Karpas-422 (cell line): ENCODE data around the gene IQSEC1. TPM values are rescaled to one million over a fixed set of nuclear protein-coding genes. Genes with fewer than 3 reads are reported as not detected.

Experiments used
- DNase-seq: peaks from one replicate; pipeline ENCODE4 v3.0.0-alpha.2; 2015
- H2AFZ ChIP-seq: fragments of 200-600 bp; sonication (generic); 2 replicates; pipeline ENCODE4 v1.6.1; 2014; ENCODE audit warnings: antibody characterized with exemption, low read length, mixed read lengths
- H3K27ac ChIP-seq: fragments of 200-600 bp; sonication (generic); 2 replicates; pipeline ENCODE4 v1.5.1; 2014; ENCODE audit warnings: mild to moderate bottlenecking, low read length, moderate library complexity
- H3K27me3 ChIP-seq: fragments of 200-600 bp; sonication (generic); 2 replicates; pipeline ENCODE4 v1.6.1; 2014; ENCODE audit warnings: low read length, mixed read lengths
- H3K36me3 ChIP-seq: fragments of 200-600 bp; sonication (generic); 2 replicates; pipeline ENCODE4 v1.6.1; 2014; ENCODE audit warnings: low read length, mixed read lengths; ENCODE audit not compliant: insufficient read depth
- H3K4me1 ChIP-seq: fragments of 200-600 bp; sonication (generic); 2 replicates; pipeline ENCODE4 v1.6.1; 2014; ENCODE audit warnings: mild to moderate bottlenecking, low read length, mixed read lengths
- H3K4me2 ChIP-seq: fragments of 200-600 bp; sonication (generic); 2 replicates; pipeline ENCODE4 v1.6.1; 2014; ENCODE audit warnings: low read length, low read depth, mild to moderate bottlenecking; ENCODE audit not compliant: poor library complexity, severe bottlenecking
- H3K4me3 ChIP-seq: fragments of 200-600 bp; sonication (generic); 2 replicates; pipeline ENCODE4 v1.5.1; 2014; ENCODE audit warnings: mild to moderate bottlenecking, antibody characterized with exemption, low read length, mixed read lengths
- H3K79me2 ChIP-seq: fragments of 200-600 bp; sonication (generic); 2 replicates; pipeline ENCODE4 v1.6.1; 2014; ENCODE audit warnings: mild to moderate bottlenecking, low read length, mixed read lengths
- H3K9ac ChIP-seq: fragments of 200-600 bp; sonication (generic); 2 replicates; pipeline ENCODE4 v1.6.0; 2014; ENCODE audit warnings: low read length
- H3K9me2 ChIP-seq: fragments of 200-600 bp; sonication (generic), shearing (Covaris generic); replicated peaks from 2 replicates; pipeline ENCODE4 v1.6.0; 2014; ENCODE audit warnings: mild to moderate bottlenecking, low read length, moderate library complexity; ENCODE audit not compliant: insufficient read depth
- H3K9me3 ChIP-seq: fragments of 300-700, 200-600 bp; sonication (generic); 2 replicates; pipeline ENCODE4 v1.6.1; 2014; ENCODE audit warnings: low read length, mixed read lengths
- H4K20me1 ChIP-seq: fragments of 200-600 bp; sonication (generic); 2 replicates; pipeline ENCODE4 v1.6.1; 2014; ENCODE audit warnings: mild to moderate bottlenecking, antibody characterized with exemption, low read length, low read depth; ENCODE audit not compliant: insufficient read depth
- total RNA-seq: library from RNA; depleted of rRNA; stranded (reverse); fragments of >200 nt; shearing (Covaris generic); gene quantifications from 2 replicates; pipeline ENCODE4 v1.2.3, GENCODE V29; 2014; ENCODE audit warnings: low replicate concordance

Gene IQSEC1
- total RNA-seq, 1 experiment from 2014 or later = 4.7 TPM

GRCh38 chr3:13083898-13084297 lies 10.7 kb upstream of the IQSEC1 start:
- no peaks in the 10 kb centered on the region for H3K9me2 ChIP-seq
- peaks cover 17% of the 10 kb centered on the region for H3K4me1 ChIP-seq
- H3K27ac ChIP-seq = no peak overlapping the region
- H3K9ac ChIP-seq = no peak overlapping the region
- no peaks in the 10 kb centered on the region for H3K36me3 ChIP-seq
- no peaks in the 10 kb centered on the region for H3K9me3 ChIP-seq
- no peaks in the 10 kb centered on the region for H3K79me2 ChIP-seq
- no peak overlapping the region for H2AFZ ChIP-seq
- no peaks in the 10 kb centered on the region for H3K27me3 ChIP-seq
- no peak for DNase-seq
- H3K4me2 ChIP-seq = no peak overlapping the region
- no peak overlapping the region for H3K4me3 ChIP-seq
- H4K20me1 ChIP-seq = peaks cover 52% of the 10 kb centered on the region; the same call in 1 of the 2 replicates

- H3K9me3 ChIP-seq = no peaks in the 10 kb centered on the region
- no peak overlapping the region for H3K4me2 ChIP-seq
- no peak overlapping the region for H3K9ac ChIP-seq
- peaks cover 19% of the 10 kb centered on the region for H3K4me1 ChIP-seq
- H3K27ac ChIP-seq = no peak overlapping the region
- DNase-seq = no peak
- H2AFZ ChIP-seq = no peak overlapping the region
- H3K9me2 ChIP-seq = no peaks in the 10 kb centered on the region
- H4K20me1 ChIP-seq = peaks cover 55% of the 10 kb centered on the region; the same call in 1 of the 2 replicates
- no peaks in the 10 kb centered on the region for H3K79me2 ChIP-seq
- H3K27me3 ChIP-seq = no peaks in the 10 kb centered on the region
- H3K36me3 ChIP-seq = no peaks in the 10 kb centered on the region
- H3K4me3 ChIP-seq = no peak overlapping the region
Observed at GRCh38 chr3:13083254-13083653, 10.0 kb upstream of the IQSEC1 start.

GRCh38 chr3:13082677-13083076 lies 9.4 kb upstream of the IQSEC1 start:
- H3K27me3 ChIP-seq = no peaks in the 10 kb centered on the region
- H3K9me3 ChIP-seq = no peaks in the 10 kb centered on the region
- no peak overlapping the region for H3K4me2 ChIP-seq
- no peak overlapping the region for H2AFZ ChIP-seq
- H3K27ac ChIP-seq = no peak overlapping the region
- H3K36me3 ChIP-seq = no peaks in the 10 kb centered on the region
- peaks cover 61% of the 10 kb centered on the region; the same call in 1 of the 2 replicates for H4K20me1 ChIP-seq
- DNase-seq = no peak
- H3K9ac ChIP-seq = no peak overlapping the region
- peaks cover 19% of the 10 kb centered on the region for H3K4me1 ChIP-seq
- H3K9me2 ChIP-seq = no peaks in the 10 kb centered on the region
- no peaks in the 10 kb centered on the region for H3K79me2 ChIP-seq
- H3K4me3 ChIP-seq = no peak overlapping the region

- no peak overlapping the region for H3K27ac ChIP-seq
- H3K4me3 ChIP-seq = no peak overlapping the region
- no peaks in the 10 kb centered on the region for H3K79me2 ChIP-seq
- DNase-seq = no peak
- no peaks in the 10 kb centered on the region for H3K9me3 ChIP-seq
- no peaks in the 10 kb centered on the region for H3K27me3 ChIP-seq
- peaks cover 59% of the 10 kb centered on the region; the same call in 1 of the 2 replicates for H4K20me1 ChIP-seq
- no peak overlapping the region for H3K9ac ChIP-seq
- H3K9me2 ChIP-seq = no peaks in the 10 kb centered on the region
- H2AFZ ChIP-seq = no peak overlapping the region
- no peak overlapping the region for H3K4me2 ChIP-seq
- no peaks in the 10 kb centered on the region for H3K36me3 ChIP-seq
- peaks cover 17% of the 10 kb centered on the region for H3K4me1 ChIP-seq
Observed at GRCh38 chr3:13081603-13082360, 8.6 kb upstream of the IQSEC1 start.

- Histone ChIP-seq H3K27ac (no peak overlapping the region), H3K27me3 (no peaks in the 10 kb centered on the region; the same call in 1 of the 2 replicates), H3K9me3 (no peaks in the 10 kb centered on the region), H3K36me3 (no peaks in the 10 kb centered on the region), H3K9me2 (no peaks in the 10 kb centered on the region), H3K9ac (no peak overlapping the region), H3K4me3 (no peak overlapping the region), H2AFZ (no peak overlapping the region), H4K20me1 (peaks cover 56% of the 10 kb centered on the region; the same call in 1 of the 2 replicates), H3K4me2 (no peak overlapping the region), H3K79me2 (no peaks in the 10 kb centered on the region), H3K4me1 (peaks cover 17% of the 10 kb centered on the region)
- DNase-seq = no peak
Observed at GRCh38 chr3:13080591-13080990, 7.4 kb upstream of the IQSEC1 start.

- H3K9me3 ChIP-seq = no peaks in the 10 kb centered on the region
- H3K27ac ChIP-seq = no peak overlapping the region
- no peaks in the 10 kb centered on the region for H3K79me2 ChIP-seq
- H3K4me1 ChIP-seq = peaks cover 17% of the 10 kb centered on the region
- H2AFZ ChIP-seq = no peak overlapping the region
- H3K9me2 ChIP-seq = no peaks in the 10 kb centered on the region
- DNase-seq = no peak
- peaks cover 56% of the 10 kb centered on the region; the same call in 1 of the 2 replicates for H4K20me1 ChIP-seq
- no peaks in the 10 kb centered on the region for H3K36me3 ChIP-seq
- H3K4me2 ChIP-seq = no peak overlapping the region
- H3K27me3 ChIP-seq = no peaks in the 10 kb centered on the region; the same call in 1 of the 2 replicates
- H3K9ac ChIP-seq = no peak overlapping the region
- H3K4me3 ChIP-seq = no peak overlapping the region
Observed at GRCh38 chr3:13080026-13080425, 6.8 kb upstream of the IQSEC1 start.

GRCh38 chr3:13079510-13079909 lies 6.3 kb upstream of the IQSEC1 start:
- no peak overlapping the region for H3K4me2 ChIP-seq
- no peaks in the 10 kb centered on the region; the same call in 1 of the 2 replicates for H3K27me3 ChIP-seq
- no peak overlapping the region for H3K4me3 ChIP-seq
- H3K27ac ChIP-seq = no peak overlapping the region
- H3K4me1 ChIP-seq = peaks cover 17% of the 10 kb centered on the region
- H2AFZ ChIP-seq = no peak overlapping the region
- H3K9me3 ChIP-seq = no peaks in the 10 kb centered on the region
- H3K36me3 ChIP-seq = no peaks in the 10 kb centered on the region
- DNase-seq = no peak
- H3K79me2 ChIP-seq = no peaks in the 10 kb centered on the region
- peaks cover 58% of the 10 kb centered on the region; the same call in 1 of the 2 replicates for H4K20me1 ChIP-seq
- H3K9me2 ChIP-seq = no peaks in the 10 kb centered on the region
- H3K9ac ChIP-seq = no peak overlapping the region

GRCh38 chr3:13079051-13079450 lies 5.8 kb upstream of the IQSEC1 start:
- H3K9ac ChIP-seq = no peak overlapping the region
- no peaks in the 10 kb centered on the region for H3K79me2 ChIP-seq
- no peak overlapping the region for H3K4me2 ChIP-seq
- H2AFZ ChIP-seq = no peak overlapping the region
- peaks cover 20% of the 10 kb centered on the region for H3K4me1 ChIP-seq
- H3K27ac ChIP-seq = no peak overlapping the region
- no peaks in the 10 kb centered on the region for H3K9me2 ChIP-seq
- DNase-seq = no peak
- H4K20me1 ChIP-seq = peaks cover 54% of the 10 kb centered on the region; the same call in 1 of the 2 replicates
- no peaks in the 10 kb centered on the region for H3K9me3 ChIP-seq
- H3K4me3 ChIP-seq = no peak overlapping the region
- no peaks in the 10 kb centered on the region for H3K36me3 ChIP-seq
- H3K27me3 ChIP-seq = no peaks in the 10 kb centered on the region; the same call in 1 of the 2 replicates
